Progenitor cell of endocrine pancreas (in vitro differentiated cells): ENCODE data around the gene PRDM8. TPM values are rescaled to one million over a fixed set of nuclear protein-coding genes. Genes with fewer than 3 reads are reported as not detected.

Experiments
- DNase-seq: peaks from one replicate; pipeline ENCODE4 v3.0.0; 2021; ENCODE audit warnings: low spot score; ENCODE audit not compliant: unreplicated experiment
- H3K27ac Mint-ChIP-seq: 2 replicates; pipeline ENCODE4 v1.8.0; 2021; ENCODE audit warnings: mild to moderate bottlenecking, moderate library complexity, mixed read lengths
- H3K27me3 Mint-ChIP-seq: 2 replicates; pipeline ENCODE4 v1.8.0; 2021; ENCODE audit warnings: mixed read lengths
- H3K36me3 Mint-ChIP-seq: 2 replicates; pipeline ENCODE4 v1.8.0; 2022; ENCODE audit warnings: mixed read lengths; ENCODE audit not compliant: insufficient read depth
- H3K4me1 Mint-ChIP-seq: 2 replicates; pipeline ENCODE4 v1.8.0; 2021; ENCODE audit warnings: low read depth, mixed read lengths
- H3K4me3 Mint-ChIP-seq: 2 replicates; pipeline ENCODE4 v1.8.0; 2021; ENCODE audit warnings: low read depth, mild to moderate bottlenecking, moderate library complexity, mixed read lengths
- H3K9me3 Mint-ChIP-seq: 2 replicates; pipeline ENCODE4 v1.8.0; 2021; ENCODE audit warnings: low read depth, mixed read lengths
- CTCF ChIP-seq: fragments of 200-600 bp; sonication (generic); IDR thresholded peaks from one replicate; pipeline ENCODE4 v1.5.0; 2021; ENCODE audit warnings: antibody characterized with exemption, mild to moderate bottlenecking; ENCODE audit not compliant: unreplicated experiment
- total RNA-seq: library from RNA; stranded (reverse); gene quantifications from 2 replicates; pipeline ENCODE4 v1.2.1, GENCODE V29; 2021

PRDM8 gene
- total RNA-seq, 1 donor from 2014 or later, result 0.38 TPM

- Mint-ChIP-seq H3K4me3 (no peak overlapping the region), H3K27me3 (peaks cover 87% of the 10 kb centered on the region), H3K27ac (no peak overlapping the region), H3K9me3 (no peaks in the 10 kb centered on the region), H3K36me3 (no peaks in the 10 kb centered on the region), H3K4me1 (peaks cover 9% of the 10 kb centered on the region)
- DNase-seq, result no peak
- TF ChIP-seq CTCF, result no peak
Observed at GRCh38 chr4:80199004-80199560, 1.8 kb downstream of the PRDM8 start.

GRCh38 chr4:80199947-80200346, 2.6 kb downstream of the PRDM8 start:
- H3K9me3 Mint-ChIP-seq, result no peaks in the 10 kb centered on the region

GRCh38 chr4:80201252-80202151, 4.2 kb downstream of the PRDM8 start:
- no peaks in the 10 kb centered on the region for H3K9me3 Mint-ChIP-seq
- H3K27ac Mint-ChIP-seq, result no peak overlapping the region
- no peaks in the 10 kb centered on the region for H3K36me3 Mint-ChIP-seq
- peaks cover 87% of the 10 kb centered on the region for H3K27me3 Mint-ChIP-seq
- DNase-seq, result no peak
- peaks cover 9% of the 10 kb centered on the region for H3K4me1 Mint-ChIP-seq
- H3K4me3 Mint-ChIP-seq, result peak overlapping the region; percentile 53
- no peak for TF ChIP-seq CTCF

More at GRCh38 chr4:80199947-80200346, 2.6 kb downstream of the PRDM8 start:
- DNase-seq, result no peak
- no peak for TF ChIP-seq CTCF
- H3K4me1 Mint-ChIP-seq, result peaks cover 9% of the 10 kb centered on the region
- H3K27ac Mint-ChIP-seq, result no peak overlapping the region
- H3K4me3 Mint-ChIP-seq, result no peak overlapping the region
- no peaks in the 10 kb centered on the region for H3K36me3 Mint-ChIP-seq
- peaks cover 87% of the 10 kb centered on the region for H3K27me3 Mint-ChIP-seq

- peak; percentile 84 for TF ChIP-seq CTCF
- Mint-ChIP-seq H3K27me3 (peaks cover 87% of the 10 kb centered on the region), H3K27ac (no peak overlapping the region), H3K36me3 (no peaks in the 10 kb centered on the region), H3K9me3 (no peaks in the 10 kb centered on the region), H3K4me1 (peaks cover 9% of the 10 kb centered on the region), H3K4me3 (peak overlapping the region; percentile 53)
- DNase-seq, result peak; percentile 77
Observed at GRCh38 chr4:80202190-80202711, 4.9 kb downstream of the PRDM8 start.

- Mint-ChIP-seq H3K4me3 (peak overlapping the region; percentile 65), H3K9me3 (no peaks in the 10 kb centered on the region), H3K4me1 (peaks cover 6% of the 10 kb centered on the region), H3K36me3 (no peaks in the 10 kb centered on the region), H3K27me3 (peaks cover 87% of the 10 kb centered on the region), H3K27ac (no peak overlapping the region)
- DNase-seq, result no peak
- TF ChIP-seq CTCF, result peak; percentile 16
Observed at GRCh38 chr4:80202741-80203553, 5.6 kb downstream of the PRDM8 start.
